DMS153 (cell line): ENCODE results near the gene CCDC148.
A peak's percentile ranks its signal among the peaks of the same experiment; 100 is the strongest.
"Not testable (repeated sequence)": the region's sequence is repeated elsewhere in the genome, so short reads cannot be mapped to it uniquely, and the experiment has no call there.

ENCODE experiments used
- DNase-seq: peaks from one replicate; lab custom pipeline; 2025; lab: John Stamatoyannopoulos, UW

CCDC148 gene

DNA sequence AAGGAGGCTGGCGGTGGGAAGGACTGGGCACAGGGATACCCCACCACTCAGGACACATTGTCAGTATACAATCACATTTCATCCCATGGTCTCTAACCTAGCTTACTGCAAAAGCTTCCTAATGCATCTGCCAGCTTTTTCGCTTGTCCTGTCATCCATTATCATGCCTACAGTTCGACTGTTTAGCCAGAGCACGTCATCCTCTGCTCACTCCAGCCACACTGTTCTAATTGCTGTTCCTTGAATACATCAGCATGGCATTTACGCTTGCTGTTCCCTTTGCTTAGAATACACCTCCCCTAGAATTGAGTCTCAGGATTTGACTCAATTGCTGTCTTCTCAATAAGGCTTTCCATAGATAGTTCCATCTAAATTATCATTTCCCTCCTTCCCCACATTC lies 166.3 kb downstream of the CCDC148 start:
- DNase-seq = no peak

DNA sequence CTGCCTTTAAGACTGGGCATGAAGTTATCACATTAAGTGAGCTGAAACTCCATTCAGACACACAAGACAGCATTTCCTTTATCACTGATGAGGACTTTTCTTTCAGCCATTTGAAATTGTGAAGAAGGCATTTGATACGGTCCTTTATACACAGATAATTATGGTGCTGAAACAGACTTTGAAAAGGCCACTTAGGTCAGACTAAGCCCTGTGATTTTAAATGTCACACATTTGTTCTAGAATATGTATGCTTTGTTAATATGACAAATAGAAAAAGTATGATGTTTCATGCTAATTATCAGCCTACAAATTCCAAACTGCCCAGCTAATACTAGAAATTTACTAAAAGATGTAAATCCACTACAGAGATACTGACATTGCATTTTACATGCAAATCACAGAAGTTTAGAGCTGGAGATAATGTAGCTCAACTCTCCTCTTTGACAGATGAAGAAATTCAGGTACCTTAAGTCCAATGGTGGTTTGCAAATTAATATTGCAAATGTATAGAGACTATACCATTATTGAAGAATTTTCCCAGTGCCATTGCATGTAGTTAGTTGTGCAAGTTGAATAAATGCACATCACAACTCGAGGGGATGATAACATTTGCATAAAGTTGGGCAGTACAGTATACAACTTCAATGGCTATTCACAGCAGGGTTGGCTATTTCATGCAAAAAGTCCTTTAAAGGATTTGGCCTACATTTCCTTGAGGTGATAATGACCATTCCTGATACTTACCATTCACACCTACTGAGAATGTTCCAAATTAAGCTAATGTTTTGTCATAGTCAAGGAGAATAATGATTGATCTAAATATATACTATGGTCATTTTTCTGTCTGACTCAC lies 179.7 kb downstream of the CCDC148 start:
- no peak for DNase-seq

DNA sequence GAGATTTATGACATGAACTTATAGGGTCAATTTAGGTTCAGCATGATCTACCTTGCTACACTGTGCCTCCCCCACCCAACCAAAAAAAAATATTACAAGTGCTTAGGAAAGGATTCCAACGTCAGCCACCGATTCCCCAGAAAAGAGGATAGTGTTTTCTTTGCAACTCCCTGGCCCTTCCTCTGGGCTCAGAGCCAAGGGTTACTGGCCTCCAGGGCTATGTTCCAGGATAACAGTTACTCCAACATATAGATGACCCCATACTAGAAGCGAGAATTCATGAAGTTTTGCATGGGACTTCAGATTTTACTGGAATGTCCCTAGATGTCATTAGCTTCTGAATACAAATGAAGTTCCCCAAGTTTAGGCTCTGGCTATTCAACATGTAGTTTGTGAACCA lies 182.8 kb downstream of the CCDC148 start:
- no peak for DNase-seq

DNA sequence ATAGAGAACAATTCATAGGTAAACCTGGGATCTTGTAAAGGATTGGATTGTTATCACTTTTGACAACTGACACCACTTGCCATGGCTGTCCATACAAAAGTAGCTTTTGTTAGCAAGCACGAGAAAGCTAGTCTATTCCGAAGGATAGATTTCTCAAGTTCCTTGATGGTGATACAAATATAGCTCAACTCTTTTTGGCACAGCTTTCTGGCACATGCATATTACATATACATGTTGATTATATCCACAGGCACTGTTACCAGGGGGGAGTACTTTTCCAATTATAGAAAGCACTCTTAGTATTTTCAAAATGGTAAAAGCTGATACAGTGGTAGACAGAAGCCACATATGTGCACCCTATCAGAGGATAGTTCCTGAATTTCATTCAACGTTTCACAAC lies 186.0 kb downstream of the CCDC148 start:
- no peak for DNase-seq

DNA sequence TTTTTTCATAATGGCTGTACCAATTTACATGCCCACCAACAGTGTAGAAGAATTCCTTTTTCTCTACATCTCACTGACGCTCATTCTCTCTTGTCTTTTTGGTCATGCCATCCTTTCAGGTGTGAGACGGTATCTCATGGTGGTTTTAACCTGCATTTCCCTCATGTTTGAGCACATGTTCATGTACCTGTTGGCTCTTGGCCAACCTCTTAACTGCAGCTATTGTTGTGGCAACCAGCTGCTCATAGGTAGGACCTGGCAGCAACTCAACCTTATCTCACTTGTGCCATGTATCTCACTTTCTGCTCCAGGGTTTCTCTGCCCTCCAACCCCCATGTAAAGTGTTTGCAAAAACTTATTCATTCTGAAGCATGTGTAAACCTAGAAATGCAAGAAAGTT lies 187.4 kb downstream of the CCDC148 start:
- peak; percentile 93 for DNase-seq

DNA sequence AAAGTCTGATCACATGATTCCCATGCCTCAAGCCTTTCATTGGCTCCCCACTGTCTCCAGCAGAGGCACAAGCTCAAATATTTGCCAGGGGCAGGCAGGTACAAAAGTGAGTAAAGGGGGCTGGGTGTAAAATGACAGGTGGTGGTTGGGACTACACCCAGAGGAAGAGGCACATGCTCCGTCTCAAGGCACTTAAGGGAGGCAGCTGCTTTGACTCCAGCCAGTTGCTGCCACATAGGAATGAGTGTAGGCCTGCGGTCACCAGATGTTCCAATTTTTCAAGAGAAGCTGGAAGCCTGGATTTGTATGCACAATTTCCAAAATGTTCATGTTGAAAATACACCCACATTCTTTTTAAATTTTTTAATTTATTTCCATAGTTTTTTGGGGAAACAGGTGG lies 190.4 kb downstream of the CCDC148 start:
- DNase-seq = no peak

DNA sequence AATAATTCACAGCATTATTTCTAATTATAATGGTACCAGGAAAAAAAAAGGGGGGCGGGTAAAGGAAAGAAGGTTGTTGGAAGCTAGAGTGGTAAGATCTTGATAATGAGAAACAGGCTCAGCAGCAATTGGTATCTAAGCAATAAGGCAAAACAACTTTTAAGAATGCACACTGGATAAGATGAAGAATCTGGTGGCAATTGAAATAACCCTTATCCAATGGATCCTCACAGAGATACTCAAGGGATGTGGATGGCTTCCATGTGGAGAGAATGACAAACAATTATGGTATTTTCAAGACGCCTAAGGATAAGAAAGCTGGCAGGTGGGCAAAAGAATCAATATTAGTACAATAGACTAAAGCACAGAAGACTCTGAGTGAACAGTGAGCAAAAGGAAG lies 201.3 kb downstream of the CCDC148 start:
- DNase-seq = no peak

DNA sequence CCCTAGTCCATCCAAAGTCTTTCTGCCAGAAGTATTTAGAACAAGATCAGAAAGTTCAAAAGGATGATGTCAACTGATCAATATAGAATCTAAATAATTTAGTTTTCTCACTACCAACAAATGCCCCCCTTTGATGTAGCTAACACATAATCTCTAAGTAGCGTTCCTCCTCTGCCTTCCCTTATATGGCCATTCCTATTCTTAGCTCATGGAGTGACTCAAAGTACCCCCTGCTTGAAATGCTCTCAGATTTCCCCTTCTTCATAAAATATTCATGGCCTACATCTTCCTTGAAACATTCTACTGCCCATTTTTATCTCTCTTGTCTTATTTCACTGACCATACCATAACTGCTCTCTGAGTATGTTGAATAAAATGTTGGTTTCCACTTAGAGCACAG lies 203.4 kb downstream of the CCDC148 start:
- DNase-seq = no peak

DNA sequence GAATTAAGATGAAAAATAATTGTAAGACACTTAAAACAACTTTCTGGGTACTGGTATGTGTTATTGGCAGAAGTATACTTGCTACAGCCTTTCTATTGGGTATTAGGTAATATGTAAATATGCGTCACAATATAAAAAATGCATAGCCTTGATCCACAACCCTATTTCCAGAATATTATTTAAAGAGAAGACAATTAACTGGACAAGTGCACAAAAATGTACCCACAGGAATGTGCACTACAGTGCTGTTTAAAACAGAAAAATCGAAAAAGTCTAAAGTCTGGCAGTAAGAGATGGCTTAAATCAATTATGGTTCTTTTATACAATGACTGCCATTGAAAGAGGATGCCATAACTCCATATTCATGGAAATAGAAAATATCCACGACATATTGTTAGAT lies 205.2 kb downstream of the CCDC148 start:
- DNase-seq = no peak

DNA sequence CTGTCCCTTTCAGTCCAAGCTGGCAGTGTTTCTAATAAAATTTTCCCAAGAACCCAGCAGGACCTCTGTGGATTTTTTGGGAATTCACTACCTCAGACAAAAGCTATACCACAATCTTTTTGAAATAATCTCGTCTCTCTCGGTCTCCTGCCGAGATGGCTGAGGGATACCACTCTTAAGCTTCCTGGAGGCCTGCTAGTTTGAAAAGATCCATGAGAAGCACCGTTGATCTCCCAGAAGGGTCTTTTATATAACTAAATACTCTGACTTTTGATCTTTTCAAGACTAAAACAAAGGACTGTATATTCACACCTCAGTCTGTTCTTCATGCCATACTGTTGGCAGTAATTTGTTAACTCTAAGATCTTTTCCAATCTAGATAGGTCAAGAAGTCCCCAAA lies 213.2 kb downstream of the CCDC148 start:
- DNase-seq = no peak

DNA sequence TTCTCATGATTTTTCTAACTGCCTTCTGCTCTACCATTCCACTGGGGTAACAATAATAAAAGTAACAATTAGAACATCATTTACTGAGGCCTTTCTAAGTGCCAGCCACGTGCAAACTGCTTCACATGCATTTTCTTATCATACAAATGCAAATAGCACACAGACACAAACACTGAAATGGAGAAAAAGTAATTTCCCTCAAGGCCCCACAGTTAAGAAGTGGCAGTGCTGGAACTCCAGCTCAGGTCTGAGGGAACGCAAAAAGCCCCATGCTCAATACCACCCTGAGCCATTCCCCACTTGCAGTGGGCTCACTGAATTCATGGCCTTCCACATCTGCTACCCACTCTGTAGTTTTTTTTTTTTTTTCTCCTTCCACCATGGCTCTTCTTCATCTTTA lies 214.3 kb downstream of the CCDC148 start:
- DNase-seq = no peak

DNA sequence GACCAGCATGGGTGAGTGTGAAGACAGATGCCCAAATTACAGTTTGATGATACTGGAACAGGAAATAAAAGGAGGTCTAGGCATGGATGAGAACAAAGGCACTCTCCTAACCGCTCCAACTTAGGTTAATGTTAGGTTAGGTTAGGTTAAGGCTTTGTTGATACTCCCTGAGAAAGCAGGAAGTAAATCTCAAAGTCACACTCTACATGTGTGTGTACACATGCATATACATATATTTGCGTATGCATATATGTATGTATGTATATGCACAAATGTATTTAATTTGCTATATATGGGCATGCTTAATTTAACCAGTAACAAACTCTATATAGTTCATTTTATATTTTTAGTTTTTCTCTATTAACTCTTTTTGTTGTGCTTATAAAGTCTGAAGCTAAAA lies 215.6 kb downstream of the CCDC148 start:
- peak; percentile 76 for DNase-seq

DNA sequence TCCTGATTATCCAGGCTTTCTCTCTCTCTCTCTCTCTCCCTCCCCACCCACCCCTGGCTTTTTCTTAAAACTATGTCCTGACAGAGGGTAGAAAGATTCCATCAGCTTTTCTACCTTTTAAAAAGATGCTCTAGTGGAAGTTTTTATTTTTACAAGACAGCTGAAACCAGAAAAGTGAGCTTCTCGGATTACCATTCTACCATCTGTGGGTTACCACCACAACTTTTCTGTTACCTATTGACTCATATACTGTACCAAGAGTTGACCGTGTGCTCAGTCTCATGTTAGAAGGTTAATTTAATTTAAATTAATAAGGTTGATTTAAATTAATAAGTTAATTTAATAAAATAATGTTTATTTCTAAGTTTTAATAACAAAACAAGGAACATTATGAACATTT lies 217.3 kb downstream of the CCDC148 start:
- no peak for DNase-seq

DNA sequence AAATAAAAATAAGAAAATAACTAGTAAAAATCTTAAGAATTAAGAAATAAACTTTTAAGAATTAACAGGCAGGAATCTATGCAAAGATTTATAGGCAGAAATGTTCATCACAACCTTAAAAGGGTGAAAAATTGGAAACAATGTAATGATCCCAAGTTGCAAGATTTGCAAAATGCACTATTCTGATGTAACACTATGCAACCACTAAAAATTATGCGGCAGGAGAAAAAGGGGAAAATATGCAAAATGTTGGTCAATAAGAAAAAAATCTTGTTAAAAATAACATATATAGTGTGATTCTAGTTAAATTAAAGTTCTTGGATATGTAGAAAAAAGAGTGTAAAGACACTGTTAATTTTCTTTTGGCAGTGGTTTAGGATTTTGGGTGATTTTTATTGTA lies 222.1 kb downstream of the CCDC148 start:
- no peak for DNase-seq

DNA sequence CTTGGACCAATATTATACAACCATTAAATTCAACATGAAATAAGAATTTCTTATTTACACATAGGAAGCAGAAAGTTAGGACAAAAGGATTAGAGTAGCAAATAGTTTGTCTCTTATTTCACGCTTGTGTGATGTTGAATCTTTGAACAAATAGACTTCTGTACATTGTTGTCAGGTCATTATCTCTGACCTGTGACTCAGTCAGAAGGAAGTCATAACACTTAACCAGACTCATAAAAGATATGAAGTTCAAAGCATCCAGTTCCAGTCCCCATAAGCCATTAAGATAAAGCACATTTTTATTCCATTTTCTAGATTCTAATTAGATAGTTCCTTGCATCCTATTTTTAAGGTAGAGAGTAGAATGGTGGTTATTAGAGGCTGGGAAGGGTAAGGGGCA lies 224.1 kb downstream of the CCDC148 start:
- peak; percentile 58 for DNase-seq

DNA sequence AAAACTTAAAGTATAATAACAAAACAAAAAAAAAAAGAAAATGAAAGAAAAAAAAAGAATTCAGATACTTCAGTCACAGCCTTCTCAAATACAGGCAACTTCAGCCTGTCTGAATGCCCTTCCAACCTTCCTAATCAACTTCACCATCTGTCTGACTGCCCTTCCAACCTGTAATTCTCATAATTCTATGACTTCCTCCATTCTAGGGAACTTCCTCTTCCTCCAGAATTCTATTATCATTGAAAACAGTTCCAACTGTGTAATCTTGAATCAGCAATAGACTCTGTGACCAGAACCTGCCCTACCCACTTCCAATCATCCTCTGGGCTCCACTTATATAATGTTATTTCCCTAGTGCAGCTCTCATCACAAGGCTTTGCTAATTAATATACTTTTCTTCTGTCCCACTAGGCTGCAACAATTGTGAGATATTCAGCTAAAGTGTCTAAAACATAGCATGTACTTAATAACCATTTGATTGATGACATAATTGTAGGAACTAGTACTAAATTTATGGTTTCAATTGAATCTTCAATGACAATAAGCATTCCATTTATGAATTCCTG lies 227.5 kb downstream of the CCDC148 start:
- DNase-seq = no peak

DNA sequence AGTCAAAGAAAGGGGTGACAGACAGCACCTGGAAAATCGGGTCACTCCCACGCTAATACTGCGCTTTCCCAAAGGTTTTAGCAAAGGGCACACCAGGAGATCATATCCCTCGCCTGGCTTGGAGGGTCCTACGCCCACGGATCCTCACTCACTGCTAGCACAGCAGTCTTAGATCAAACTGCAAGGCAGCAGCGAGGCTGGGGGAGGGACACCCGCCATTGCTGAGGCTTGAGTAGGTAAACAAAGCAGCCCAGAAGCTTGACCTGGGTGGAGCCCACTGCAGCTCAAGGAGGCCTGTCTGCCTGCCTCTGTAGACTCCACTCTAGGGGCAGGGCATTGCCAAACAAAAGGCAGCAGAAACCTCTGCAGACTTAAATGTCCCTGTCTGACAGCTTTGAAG lies 233.5 kb downstream of the CCDC148 start:
- not testable (repeated sequence) for DNase-seq

DNA sequence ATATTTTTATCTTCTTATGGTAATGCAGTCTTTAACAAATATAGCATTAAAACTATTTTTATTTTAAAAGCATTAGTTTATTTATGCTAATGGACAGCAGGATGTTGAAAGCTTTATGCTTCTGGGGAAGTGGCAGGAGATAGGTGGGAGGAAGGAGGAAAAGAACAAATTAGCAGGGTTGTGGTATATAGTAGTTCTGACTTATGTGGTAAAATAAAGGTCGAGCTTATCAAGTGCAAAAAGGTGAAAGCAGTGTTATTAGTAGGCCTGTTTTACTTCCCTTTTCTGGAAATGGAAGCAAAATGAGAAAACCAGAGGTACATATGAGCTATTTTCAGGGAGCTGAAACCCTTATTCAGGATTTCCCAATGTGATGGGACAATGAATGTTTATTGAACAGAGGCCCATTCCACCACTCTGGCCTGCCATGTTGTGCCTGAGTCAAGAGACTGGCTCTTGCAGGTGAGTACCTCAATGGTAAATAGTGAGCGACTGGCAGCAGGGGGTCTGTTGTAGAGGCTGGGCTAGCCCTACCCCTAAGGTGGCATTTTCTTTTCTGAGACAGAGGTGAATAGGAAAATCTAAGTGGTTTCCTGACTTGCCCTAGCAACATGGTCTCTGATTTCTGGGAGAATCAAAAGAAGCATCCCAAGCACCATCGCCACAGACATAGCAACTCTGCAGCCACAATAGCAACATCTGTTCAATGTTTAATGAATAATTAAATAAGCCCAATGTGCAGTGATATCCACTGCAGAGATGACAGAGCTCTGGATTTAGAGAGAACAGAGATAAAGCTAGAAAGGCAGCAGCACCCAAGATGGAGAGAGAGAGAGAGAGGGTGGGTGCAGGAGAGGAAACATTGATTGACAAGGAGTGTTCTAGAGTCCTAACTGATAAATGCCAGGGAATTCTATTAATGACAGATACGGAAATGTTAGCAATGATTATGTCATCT lies 235.2 kb downstream of the CCDC148 start:
- no peak for DNase-seq

DNA sequence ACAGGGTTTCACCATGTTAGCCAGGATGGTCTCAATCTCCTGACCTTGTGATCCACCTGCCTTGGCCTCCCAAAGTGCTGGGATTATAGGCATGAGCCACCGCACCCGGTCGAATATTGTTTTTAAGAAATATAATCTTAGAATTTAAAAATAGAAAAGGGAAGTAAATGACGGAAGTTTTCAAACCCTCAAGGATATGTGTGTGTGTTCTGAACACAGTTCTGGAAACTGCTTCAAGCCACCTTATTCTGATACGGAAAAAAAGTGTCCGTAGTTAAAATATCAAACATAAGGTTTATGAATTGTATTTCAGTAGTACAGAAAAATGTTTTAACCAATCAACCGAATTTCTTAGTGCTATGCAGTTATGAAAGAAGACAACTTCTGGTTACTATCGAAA lies 239.0 kb downstream of the CCDC148 start:
- no peak for DNase-seq

DNA sequence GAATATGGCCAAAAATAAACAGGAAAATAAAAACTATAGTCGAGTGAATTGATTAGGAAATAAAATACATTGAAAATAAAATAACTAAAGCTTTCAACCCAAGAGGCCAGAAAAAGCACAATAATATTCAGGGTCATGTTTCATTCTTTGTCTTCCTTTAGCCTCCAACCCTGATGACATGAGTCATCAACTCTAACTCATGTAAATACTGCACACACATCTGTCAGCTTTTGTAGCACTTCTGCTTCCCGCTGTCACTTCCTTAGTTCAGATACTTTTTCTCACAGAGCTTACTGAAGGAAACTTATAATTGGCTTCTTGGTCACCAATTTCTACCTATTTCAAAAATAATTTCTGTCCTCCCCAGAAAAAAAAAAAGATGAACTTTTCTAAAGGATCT lies 242.1 kb downstream of the CCDC148 start:
- peak; percentile 75 for DNase-seq

DNA sequence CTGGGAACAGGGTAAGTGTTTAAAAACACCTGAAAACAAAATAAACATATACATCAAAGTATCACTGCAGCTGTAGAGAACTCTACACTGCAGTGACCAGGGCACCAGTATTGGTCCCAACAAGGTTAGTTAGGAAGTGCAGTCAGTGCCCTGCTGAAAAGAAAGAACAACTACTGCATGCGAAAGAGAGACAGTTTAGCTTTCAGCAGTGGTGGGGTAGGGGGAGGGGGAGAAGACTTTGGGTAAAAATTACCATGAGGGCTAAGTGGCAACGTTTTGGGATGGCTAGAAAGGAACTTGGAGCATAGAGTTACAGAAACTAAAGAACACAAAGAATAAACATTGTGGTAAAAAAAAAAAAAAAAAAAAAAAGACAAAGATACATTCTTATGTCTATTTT lies 242.8 kb downstream of the CCDC148 start:
- no peak for DNase-seq

DNA sequence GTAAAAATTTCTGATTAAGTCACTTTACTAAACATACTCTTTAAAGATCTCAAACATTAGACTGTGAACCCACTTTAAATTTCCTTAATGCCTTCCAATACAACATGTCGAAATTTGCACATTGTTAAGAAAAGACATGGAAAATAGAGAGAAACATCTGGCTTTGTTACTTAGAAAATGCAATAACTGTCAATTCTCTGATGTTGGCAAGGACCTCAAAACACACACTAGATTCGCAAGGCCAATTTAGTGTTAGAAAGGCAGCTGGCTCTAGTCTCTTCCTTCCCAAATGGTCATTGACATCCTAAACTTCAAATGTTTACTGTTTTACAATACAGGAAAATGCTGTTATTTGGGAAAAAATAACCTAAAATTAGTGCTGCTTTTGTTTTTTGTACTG lies 244.3 kb downstream of the CCDC148 start:
- no peak for DNase-seq

DNA sequence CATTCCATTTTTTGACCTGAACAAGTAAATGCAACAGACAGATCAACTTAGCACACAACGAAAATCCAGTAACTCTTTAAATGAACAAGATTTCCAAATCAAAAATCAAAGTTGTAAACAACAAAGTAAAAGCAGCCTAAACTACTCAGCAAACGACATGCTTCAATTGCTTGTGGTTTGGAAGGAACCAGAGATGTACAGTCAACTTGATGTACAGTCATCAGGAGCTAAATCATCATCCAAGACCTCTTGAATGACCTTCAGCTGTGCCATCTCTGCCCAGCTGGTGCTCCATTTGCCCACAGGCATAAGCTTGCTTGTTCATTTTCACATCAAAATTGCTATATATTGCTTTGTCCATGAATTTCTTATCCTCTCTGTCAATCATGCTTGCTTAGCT lies 245.1 kb downstream of the CCDC148 start:
- no peak for DNase-seq
